ENCODE data around the gene C3orf52.

GRCh38 chr3:112048911-112049310, 37.3 kb upstream of the C3orf52 start:
- TF ChIP-seq, protein P1, sequence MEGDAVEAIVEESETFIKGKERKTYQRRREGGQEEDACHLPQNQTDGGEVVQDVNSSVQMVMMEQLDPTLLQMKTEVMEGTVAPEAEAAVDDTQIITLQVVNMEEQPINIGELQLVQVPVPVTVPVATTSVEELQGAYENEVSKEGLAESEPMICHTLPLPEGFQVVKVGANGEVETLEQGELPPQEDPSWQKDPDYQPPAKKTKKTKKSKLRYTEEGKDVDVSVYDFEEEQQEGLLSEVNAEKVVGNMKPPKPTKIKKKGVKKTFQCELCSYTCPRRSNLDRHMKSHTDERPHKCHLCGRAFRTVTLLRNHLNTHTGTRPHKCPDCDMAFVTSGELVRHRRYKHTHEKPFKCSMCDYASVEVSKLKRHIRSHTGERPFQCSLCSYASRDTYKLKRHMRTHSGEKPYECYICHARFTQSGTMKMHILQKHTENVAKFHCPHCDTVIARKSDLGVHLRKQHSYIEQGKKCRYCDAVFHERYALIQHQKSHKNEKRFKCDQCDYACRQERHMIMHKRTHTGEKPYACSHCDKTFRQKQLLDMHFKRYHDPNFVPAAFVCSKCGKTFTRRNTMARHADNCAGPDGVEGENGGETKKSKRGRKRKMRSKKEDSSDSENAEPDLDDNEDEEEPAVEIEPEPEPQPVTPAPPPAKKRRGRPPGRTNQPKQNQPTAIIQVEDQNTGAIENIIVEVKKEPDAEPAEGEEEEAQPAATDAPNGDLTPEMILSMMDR (IDR thresholded peaks at IDR 0.05; ENCODE audit: insufficient read depth, low read length): no peak
- TF ChIP-seq REST (IDR thresholded peaks at IDR 0.05; ENCODE audit: insufficient replicate concordance, low read depth) (no peak), POLR2AphosphoS5 (IDR thresholded peaks at IDR 0.05; ENCODE audit: low read depth) (no peak), GABPA (IDR thresholded peaks at IDR 0.05; ENCODE audit: low read depth) (no peak)
